Activated CD4-positive, alpha-beta T cell treated with anti-CD3 and anti-CD28 coated beads, Interleukin-2, amount 50 U/mL, for 16 hours (primary cell): ENCODE data around the gene HOXA7.
A peak's percentile ranks its signal among the peaks of the same experiment; 100 is the strongest.

Experiments
- DNase-seq: peaks from one replicate; pipeline ENCODE4 v3.0.0-alpha.2; 2020

Gene HOXA7

GRCh38 chr7:27157702-27158431 is 1.4 kb upstream of the HOXA7 start:
- DNase-seq: no peak

GRCh38 chr7:27156916-27157701 is 634 bp upstream of the HOXA7 start:
- no peak for DNase-seq

DNA sequence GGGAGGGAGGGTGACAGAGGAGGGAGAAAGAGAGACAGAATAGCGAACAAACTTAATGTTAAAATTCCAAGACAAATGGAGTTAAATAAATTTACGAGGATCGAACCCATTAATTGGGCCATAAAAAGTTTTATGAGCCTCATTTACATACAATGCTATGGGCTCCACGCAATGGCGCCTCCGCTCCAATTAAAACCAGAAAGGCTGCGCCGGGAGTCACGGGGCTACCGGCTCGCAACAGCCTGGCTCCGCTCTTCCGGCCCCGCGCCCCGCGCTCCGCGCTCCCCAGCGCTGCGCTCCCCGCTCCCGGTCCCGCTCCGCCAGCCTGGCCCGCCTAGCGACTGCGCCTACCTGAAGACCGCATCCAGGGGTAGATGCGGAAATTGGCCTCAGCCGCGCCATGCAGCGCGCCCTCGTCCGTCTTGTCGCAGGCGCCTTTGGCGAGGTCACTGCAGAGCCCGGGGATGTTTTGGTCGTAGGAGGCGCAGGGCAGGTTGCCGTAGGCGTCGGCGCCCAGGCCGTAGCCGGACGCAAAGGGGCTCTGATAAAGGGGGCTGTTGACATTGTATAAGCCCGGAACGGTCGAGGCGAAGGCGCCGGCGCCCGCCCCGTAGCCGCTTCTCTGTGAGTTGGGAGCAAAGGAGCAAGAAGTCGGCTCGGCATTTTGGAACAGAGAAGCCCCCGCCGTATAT is 513 bp downstream of the HOXA7 start:
- no peak for DNase-seq

DNA sequence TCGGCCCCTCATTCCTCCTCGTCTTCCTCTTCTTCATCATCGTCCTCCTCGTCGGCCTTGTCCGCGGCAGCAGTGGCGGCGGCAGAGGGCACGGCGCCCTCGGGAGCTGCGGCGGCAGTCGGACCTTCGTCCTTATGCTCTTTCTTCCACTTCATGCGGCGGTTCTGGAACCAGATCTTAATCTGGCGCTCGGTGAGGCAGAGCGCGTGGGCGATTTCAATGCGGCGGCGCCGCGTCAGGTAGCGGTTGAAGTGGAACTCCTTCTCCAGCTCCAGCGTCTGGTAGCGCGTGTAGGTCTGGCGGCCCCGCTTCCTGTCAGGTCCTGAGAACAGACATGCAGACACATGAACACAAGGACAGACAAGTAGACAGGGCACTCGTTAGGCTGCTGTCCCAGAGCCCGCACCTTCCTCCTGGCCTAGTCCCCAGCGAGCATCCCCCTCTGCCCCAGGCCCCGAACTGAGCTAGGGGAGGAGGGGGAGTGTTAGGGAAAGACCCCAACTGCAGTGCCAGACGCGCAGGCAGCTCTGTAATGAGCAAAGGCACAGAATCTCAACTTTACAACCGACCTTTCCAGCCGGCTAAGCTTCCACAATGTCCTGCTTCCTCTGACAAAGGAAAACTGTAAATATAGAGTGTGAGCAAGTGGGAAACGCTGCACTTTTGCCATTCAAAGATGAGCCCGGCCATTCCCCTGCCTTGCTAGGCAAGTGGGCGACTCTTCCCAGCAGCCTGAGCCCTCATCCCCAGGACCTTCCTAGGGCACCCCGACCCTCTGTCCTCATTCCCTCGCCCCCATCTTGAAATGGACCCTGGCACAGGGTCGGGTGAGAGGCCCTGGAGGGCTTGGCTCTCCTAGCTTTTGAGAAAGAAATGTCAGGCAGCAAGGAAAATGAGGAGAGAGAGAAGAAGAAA is 1.3 kb downstream of the HOXA7 start:
- DNase-seq: no peak

DNA sequence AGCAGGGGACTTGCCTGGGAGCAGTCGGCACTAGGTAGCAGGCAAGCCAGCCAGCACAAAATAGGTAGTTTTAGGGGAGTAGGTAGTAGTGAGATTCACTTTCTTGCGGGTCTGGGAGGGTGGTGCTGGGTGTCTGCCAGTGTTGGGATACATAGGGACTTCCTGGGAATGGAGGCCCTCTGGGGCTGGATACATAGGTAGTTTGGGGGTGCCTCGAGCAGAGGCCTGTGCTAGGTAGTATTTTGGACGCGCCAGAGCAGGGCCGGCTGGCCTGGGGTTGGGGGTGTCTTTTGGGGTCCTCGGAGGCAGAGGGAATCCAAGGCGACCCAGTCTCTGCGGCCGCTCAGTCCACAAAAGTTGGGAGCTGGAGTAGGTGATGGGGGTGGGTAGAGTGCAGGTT is 2.1 kb downstream of the HOXA7 start:
- DNase-seq: no peak

- DNase-seq: no peak
These were observed 2.9 kb downstream of the HOXA7 start for GRCh38 chr7:27153526-27153925.

DNA sequence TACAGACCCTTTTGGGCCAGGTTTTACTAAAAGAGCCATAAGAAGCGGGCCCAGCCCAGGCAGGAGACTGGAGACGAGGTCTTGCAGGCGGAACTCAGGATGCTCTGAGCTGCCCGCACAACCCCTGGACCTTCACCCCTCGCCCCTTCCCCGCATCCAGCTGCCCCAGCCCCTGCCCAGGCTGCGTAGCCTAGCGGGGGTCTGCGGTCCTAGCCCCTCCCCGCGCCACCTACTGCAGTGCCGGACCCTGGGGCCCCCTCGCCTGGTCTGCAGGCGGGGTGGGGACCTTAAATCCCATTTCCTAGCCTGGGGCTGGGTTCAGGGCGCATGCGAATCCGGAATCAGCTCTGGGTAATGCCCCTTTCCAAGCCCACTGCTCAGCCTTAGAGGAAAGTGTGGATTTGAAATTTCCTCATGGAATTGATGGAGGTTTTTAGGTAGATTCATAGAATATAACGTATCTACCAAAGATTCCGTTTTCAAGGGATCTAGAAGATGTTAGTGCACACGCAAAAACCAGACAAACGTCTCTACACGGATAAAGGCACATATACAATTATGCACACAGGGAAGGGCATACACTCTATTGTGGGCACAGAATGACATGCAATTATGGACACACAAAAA is 3.5 kb downstream of the HOXA7 start:
- no peak for DNase-seq

DNA sequence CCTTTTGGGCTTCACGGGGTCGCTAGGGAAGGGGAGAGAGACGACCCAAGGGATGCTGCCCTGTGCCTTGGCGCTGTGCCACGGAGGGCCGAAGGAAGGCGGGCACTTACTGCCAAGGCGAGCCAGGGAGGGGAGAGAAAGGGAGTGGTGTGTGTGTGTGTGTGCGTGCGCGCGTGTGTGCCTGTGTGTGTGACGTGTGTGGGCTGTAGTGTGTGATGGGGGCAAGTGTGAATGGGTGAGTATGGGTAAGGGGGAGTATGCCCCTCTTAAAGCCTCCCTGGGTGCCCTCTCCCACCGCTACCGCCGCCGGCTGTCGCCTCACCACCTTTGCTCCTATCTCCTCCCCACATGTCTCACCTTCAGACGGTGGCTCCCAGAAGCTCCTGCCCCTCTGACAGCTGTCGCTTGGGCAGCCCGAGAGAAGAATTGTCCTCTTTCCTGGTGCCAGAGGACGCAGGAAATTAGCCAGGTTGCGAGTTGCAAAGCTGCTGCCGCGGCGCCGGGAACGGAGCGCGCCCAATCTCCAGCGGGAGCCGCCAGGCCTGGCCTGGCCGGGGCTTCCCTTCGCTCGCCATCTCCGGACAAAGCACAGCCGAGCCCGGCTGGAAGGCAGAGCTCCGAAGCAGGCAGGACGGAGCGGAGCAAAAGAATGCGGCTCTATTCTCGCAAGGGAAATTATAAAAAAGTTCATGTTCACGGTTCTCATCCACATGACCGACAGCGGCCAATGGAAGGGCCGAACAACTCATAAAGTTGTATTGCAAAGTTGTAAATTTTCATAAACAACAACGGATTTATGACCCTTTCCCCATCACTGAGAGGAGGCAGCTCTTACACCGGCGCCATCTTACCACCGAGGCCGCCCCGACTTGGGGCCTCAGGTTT is 4.3 kb downstream of the HOXA7 start, which contains the start of gene HOXA3:
Gene HOXA3, minus strand, starts transcription at position 653 of the 885 bp plus-strand sequence. CDS start 41,943 bp downstream, outside the sequence.
- DNase-seq: no peak

DNA sequence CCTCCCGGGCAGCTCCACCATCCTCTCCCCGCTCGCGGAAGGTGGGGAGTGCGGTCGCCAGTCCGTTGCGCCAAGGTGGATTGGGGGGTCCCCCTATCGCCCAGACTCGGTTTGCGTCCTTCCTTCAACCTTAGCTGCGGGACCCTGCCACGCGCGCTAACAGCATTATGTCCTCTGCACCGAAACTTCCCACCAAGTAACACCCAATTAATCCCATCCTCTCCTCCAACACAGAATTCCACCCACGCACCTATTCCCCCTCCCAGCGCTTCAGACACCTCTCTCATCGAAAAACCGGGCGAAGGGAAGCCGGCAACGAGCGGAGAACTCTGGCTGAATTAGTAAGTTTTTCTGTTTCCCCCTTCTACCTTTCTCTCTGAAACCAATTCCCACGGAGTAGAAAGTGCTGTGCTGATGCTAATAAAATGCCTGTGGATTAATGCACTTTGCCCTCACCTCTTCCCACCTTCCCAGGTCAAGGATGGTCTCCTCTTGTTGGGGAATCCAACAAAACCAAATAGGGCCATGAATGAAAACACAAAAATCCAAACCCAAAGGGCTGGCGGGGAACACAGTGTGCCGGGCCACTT is 5.0 kb downstream of the HOXA7 start:
- no peak for DNase-seq

DNA sequence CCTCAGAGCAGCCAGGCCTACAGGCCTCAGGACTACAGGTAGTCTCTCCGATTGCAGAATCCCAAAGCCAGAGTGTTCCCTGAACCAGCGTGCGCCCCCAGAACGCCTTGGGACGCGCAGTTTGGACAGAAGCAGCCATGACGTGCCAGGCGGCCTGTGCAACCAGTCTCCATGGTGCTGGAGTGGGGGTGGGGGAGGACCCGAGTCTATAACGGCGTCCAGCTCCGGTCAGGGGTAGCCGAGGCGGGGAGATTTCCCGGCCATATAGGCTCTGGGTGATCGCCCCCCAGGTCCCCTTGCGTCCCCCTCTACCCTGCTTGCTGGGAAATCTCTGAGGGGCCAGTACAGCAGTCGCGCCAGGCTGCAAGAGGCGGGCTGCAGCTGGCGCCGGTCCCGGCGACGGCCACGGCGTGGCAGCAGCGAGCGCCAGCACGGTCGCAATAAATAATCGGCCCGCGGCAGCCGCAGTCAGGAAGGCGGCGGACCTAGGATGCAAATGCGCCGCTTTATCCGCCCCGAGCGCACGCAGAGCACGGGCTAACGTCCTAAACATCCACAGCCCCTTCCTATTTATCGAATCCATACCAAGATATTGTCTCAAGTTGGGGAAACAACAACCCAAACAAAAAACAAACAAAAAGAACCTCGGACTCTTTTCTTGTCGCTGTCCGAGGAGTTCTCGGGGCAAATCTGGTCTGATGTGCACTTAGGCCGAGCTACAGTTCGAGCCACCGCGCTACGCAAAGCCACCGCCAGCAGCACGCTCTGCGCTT is 5.7 kb downstream of the HOXA7 start:
- DNase-seq: peak; percentile 67

GRCh38 chr7:27149842-27150567 is 6.5 kb downstream of the HOXA7 start:
- DNase-seq: no peak

- DNase-seq: no peak
These were observed 7.5 kb downstream of the HOXA7 start for GRCh38 chr7:27148756-27149641.

- no peak for DNase-seq
These were observed 8.3 kb downstream of the HOXA7 start for GRCh38 chr7:27148031-27148755.

DNA sequence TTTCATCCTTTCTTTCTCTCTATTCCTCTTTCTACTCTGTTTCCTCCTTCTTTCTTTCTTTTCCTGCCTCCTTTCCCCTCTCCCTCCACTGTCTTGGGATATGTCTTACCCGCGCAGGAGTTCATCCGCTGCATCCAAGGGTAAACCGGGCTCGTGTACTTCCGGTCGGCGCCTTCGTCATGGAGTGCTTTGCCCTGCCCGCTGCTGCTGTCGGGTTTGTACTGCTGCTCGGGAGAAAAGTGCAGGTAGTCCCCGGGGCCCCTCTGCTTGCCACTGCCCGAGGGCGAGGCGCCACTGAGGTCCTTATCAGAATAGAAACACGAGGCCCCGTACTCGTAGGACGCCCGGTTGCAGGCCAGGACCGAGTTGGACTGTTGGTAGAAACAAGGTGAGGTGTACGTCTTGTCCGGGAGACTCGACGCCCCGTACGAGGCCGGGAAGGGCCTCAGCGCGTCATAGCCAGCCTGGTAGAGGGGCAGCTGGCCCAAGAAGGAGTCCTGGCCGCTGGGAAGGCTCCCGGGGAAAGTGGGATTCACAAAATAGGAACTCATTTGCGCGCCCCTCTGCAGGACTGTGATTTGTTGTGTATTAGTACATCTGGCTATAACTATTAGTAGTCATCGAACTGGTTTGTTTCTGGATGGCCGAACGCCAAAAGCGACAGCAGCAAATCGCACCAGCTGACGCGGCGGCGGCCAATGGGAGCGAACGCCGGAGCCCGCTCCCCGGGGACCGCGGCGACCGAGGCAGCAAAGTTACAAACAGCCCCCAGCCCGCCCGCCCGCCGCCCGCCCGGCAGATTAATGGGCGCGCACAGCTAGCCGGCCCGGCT is 9.1 kb downstream of the HOXA7 start, which contains the start of gene HOXA6:
Gene HOXA6, minus strand, starts transcription at position 576 of the 832 bp plus-strand sequence. Its CDS starts 25 bp downstream, at position 551.
- DNase-seq: no peak

DNA sequence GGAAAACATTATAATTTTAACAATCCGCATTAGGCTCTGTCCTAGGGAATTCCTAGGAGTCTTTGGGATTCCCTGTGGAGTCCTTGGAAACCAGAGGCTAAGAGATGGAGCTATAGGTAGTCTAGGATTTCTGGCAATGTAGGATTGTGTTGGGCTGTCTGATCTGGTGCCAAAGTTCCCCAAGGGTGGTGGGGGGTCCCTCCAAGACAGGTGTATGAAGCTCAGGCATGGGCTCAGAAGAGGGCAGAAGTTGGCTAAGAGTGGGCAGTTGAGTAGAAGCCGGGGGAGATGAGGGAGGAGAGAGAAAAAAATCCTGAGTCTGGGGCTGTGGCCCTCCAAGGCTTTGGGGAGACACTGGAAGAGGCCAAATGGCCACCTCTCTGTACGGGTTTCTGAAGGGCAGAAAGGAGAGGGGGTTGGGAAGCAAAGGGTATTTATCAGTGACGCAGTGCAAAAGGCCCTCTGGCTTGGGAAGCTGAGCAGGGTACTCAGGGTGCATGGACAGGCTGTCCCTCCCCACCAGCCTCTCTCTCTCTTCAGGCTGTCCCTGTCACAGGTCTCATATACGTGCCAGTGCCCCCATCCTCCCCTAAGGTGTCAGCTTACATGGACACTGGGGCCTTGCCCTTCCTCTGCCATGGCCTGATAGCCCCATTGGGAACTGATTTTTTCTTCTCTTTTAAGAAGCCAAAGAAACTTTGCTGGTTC is 9.8 kb downstream of the HOXA7 start:
- DNase-seq: no peak
